ENCODE data around the gene C14orf132. TPM values are rescaled to one million over a fixed set of nuclear protein-coding genes. Genes with fewer than 3 reads are reported as not detected.

Gene C14orf132
- total RNA-seq, 1 donor from 2014 or later: 3.5 TPM

DNA sequence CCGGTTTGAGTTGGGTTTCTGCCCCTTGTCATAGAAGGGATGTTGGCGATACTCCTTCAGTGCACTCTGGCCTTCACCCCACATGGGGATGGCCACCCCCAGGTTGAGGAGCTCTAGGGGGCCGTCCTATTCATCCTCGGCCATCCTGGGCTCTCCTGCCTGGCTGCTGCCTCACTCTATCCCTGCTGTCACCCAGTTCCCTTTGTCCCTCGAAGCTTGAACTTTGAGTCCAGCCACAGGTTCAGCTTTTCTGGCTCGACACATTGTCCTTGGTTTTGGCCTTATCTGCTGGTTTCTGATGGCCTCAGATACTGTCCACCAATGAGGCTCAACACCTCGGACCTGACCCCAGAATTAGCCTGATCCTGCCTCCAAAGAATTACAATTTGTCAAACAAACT is 58.6 kb downstream of the C14orf132 start:
- DNase-seq (ENCODE audit: low read depth in 2 of 2): no peak

DNA sequence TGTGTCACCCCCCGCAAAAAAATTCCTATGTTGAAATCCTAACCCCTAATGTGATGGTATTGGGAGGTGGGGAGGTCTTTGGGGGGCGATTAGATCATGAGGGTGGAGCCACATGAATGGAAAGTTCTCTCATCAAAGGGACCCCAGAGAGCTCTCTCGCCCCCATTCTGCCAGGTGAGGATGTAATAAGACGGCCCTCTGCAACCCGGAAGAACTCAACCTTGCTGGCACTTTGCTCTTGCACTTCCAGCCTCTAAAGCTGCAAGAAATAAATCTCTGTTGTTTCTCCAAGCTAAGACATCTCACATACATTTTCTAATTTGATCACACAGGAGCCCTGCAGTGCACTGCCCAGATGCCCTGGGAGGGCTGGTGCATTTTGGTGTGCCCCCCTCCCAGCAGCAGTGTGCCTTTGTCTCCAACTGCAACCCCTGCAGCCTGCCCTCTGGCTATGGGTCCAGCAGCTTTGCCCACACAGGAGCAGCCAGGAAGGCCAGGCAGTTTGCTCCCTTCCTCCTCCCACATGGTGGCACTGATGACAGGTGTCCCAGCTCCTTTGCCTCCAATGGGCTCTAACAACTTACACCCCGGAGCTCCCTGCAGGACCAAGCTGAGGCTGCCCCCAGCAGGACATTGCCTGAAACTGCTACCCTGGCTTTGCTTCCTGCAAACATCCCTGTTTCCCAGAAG is 59.3 kb downstream of the C14orf132 start:
- peak in 1 of 2 donors; percentile 47 for DNase-seq (ENCODE audit: low read depth in 2 of 2)

DNA sequence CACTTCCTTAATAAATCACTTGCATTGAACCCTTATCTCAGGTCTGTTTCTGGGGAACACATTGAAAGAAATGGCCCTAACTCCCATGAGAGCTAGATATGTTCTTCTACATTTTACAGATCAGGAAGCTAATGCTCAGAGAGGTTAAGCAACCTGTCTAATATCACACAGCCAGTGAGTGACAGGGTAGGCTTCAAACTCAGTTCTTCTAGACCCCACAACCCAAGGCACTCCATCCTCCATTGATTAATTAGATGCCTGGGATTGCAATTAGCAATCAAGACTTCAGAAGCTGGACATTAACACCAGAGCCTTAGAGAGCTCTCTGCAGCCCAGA is 59.8 kb downstream of the C14orf132 start:
- no peak for DNase-seq (ENCODE audit: low read depth in 2 of 2)

- peak; percentile 44 to 75 for DNase-seq (ENCODE audit: low read depth in 2 of 2)
Measured at GRCh38 chr14:96100161-96101064, 61.3 kb downstream of the C14orf132 start.

- no peak for DNase-seq (ENCODE audit: low read depth in 2 of 2)
Measured at GRCh38 chr14:96102081-96102856, 63.1 kb downstream of the C14orf132 start.

GRCh38 chr14:96103075-96103474 is 63.9 kb downstream of the C14orf132 start:
- no peak for DNase-seq (ENCODE audit: low read depth in 2 of 2)

DNA sequence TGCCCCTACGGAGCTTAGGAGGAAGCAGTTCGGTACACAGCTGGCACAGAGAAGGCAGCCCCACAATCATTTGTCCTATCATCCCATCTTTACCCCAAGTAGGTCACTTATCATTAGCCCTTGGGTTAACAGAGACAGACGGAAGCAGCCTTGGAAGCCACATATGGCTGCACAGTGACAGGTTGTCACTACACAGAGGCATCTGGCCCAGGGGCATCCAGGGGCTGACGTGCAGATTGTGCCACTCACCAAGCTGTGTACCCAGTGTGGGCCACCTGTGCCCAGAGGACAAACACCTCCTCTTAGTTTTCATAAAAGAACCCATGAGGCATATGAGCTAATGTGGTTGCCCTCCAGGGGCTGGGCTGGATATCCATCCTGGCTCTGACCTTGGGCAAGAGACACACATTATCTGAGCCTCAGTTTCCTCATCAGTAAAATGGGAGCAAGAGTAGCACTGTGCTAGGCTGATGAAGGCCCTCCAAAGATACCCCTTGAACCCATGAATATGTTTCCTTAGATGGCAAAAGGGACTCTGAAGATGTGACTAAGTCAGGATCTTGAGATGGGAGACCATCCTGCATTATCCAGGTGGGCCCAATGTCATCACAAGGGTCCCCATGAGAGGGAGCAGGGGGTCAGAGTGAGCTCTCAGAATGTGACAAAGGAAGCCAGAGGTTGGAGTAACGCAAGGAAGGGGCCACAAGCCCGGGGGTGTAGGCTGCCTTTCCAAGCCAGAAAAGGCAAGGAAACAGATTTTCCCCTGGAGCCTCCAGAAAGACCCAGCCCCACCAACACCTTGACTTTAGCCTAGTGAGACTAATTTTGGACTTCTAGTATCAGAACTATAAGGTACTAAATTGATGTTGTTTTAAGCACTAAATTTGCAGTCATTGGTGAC is 64.6 kb downstream of the C14orf132 start:
- DNase-seq (ENCODE audit: low read depth in 2 of 2): no peak

DNA sequence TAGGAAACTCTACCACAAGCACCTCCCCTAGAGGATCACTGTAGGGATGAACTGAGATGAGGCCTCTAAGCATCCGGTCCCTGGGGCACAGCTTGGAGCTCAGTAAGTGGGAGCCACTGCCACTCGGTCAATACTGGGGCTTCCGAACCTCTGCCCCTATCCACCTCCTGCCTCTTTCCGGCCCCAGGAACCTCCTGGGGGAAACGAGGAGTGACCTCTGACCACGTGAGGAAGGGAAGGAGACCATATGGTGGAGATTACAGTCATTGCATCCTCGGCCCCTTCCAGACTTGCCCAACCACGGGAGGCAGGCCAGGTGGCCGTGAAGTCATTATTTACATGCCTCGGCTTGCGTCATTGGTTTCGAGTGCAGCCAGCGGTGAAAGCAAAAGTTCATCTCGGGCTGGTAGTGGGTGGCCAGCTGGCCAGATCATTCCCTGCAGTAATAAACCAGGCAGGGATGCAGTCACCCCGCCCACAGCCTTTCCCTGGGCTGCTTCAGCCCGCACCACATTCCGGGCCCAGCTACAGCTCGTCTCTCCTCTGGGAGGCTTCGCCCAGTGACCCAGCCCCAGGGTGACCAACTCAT is 65.4 kb downstream of the C14orf132 start:
- DNase-seq (ENCODE audit: low read depth in 2 of 2): peak; percentile 7 to 52

- no peak for DNase-seq (ENCODE audit: low read depth in 2 of 2)
Measured at GRCh38 chr14:96105089-96105925, 66.1 kb downstream of the C14orf132 start.

DNA sequence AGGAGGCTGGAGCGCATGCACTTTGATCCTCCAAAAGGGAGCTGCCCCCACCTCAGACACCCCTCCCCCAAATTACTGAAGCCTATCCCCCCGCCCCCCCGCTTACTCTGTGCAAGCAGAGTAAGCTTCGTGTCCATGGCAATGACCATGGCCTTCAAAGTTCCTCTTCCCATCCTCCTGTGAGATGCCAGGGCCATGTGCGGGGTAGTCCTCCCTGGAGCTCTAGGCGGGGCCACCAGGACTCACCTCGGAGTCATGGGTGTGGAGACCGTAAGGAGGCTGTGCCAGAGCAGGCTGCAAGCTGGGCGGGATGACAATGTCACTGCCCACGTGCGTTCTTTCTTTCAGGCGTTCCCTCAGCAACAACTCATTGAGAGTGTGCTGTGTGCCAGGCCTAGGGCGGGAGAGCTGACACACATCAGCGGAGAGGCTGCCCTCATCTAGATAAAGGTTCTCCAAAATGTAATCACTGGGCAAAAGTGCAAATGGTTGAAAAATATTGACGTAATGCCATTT is 66.8 kb downstream of the C14orf132 start:
- DNase-seq (ENCODE audit: low read depth in 2 of 2): no peak

- no peak for DNase-seq (ENCODE audit: low read depth in 2 of 2)
Measured at GRCh38 chr14:96106891-96107290, 67.7 kb downstream of the C14orf132 start.

DNA sequence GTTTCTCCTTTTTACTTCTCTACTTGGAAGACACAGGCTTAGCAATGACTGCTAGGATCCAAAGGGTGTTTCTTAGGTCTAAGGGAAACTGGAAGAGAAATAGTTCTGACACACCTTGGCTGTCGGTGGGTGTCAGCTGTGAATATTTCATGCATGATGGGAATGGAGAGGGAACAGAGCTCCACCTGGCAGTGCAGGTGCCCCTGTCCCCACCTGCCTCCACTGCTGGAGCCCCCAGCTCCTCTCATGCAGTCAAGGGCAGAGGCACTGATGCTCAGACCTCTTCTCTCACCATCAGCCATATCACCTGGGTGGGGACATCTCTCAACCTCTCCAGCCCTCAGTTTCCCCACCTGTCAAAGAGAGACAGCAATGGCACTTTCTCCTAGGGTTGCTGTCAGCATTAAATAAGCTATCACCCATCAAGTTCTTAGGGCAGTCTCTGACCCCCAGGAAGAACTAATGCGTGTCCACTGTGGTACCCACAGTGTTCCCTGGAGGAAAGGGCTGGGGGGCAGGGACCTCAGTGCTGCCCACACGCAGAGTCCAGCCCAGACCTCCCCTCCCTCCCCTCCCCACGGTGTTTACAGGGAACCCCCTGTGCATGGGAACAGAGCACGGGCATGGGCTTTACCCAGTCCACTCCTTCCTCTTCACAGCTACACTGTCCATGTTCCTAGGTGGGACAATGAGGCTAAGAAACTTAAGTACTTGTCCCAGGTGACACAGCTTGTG is 69.1 kb downstream of the C14orf132 start:
- no peak for DNase-seq (ENCODE audit: low read depth in 2 of 2)

GRCh38 chr14:96108911-96109310 is 69.7 kb downstream of the C14orf132 start:
- no peak for DNase-seq (ENCODE audit: low read depth in 2 of 2)

GRCh38 chr14:96109596-96110355 is 70.6 kb downstream of the C14orf132 start:
- no peak for DNase-seq (ENCODE audit: low read depth in 2 of 2)

DNA sequence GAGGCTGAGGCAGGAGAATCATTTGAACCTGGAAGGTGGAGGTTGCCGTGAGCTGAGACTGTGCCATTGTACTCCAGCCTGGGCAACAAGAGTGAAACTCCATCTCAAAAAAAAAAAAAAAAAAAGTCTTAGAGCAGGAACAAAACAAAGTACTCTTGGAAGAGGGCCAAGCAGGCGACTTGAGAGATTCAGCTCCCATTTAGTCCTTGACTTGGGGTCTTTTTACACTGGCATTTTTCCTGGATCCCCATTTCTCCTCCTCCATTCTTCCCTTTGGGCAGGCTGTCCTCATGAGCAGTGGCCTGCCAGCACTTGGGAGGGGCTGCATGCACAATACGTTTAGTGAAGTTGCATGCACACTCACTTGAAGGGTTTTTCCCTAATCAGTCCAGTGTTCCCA is 72.9 kb downstream of the C14orf132 start:
- DNase-seq (ENCODE audit: low read depth in 2 of 2): peak in 1 of 2 donors; percentile 21

- DNase-seq (ENCODE audit: low read depth in 2 of 2): no peak
Measured at GRCh38 chr14:96114002-96114401, 74.8 kb downstream of the C14orf132 start.

GRCh38 chr14:96117101-96117897 is 78.1 kb downstream of the C14orf132 start:
- DNase-seq (ENCODE audit: low read depth in 2 of 2): no peak

All from dermis microvascular lymphatic vessel endothelial cell (primary cell).